HG02973 (cell line): ENCODE measurements around the gene NRIP3.

Source experiments
- ATAC-seq: cut with Tn5 transposase; IDR thresholded peaks from one replicate; pipeline ENCODE4 v1.9.1; 2021; ENCODE audit warnings: moderate library complexity; ENCODE audit not compliant: unreplicated experiment

The NRIP3 gene

GRCh38 chr11:8933931-8934330, 69.9 kb downstream of the NRIP3 start:
- ATAC-seq, result no peak

GRCh38 chr11:8932564-8933180, 71.1 kb downstream of the NRIP3 start, which contains the start of gene C11orf16:
Gene C11orf16, minus strand, starts transcription at chr11:8932947. Its CDS starts 639 bp downstream, at chr11:8932308.
- ATAC-seq, result no peak
